ENCODE measurements around the gene F5. TPM values are rescaled to one million over a fixed set of nuclear protein-coding genes. Genes with fewer than 3 reads are reported as not detected.

Gene F5
- total RNA-seq, 2 donors from 2014 or later = 0.68 to 0.85 TPM

GRCh38 chr1:169526120-169526832 lies 60.0 kb downstream of the F5 start:
- DNase-seq (ENCODE audit: low spot score) = no peak

GRCh38 chr1:169525391-169525790 lies 60.9 kb downstream of the F5 start:
- ATAC-seq (ENCODE audit: insufficient number of reproducible peaks, low FRiP score, low read depth) (no peak), DNase-seq (ENCODE audit: low spot score) (no peak)
- H3K27me3 ChIP-seq (replicated peaks; ENCODE audit: insufficient read depth) = no peaks in the 10 kb centered on the region
- H3K36me3 ChIP-seq = no peaks in the 10 kb centered on the region
- no peak overlapping the region for H3K4me3 ChIP-seq
- no peak overlapping the region for H3K27ac ChIP-seq
- TF ChIP-seq CTCF (IDR thresholded peaks at IDR 0.05) = no peak
- no peaks in the 10 kb centered on the region for H3K4me1 ChIP-seq (ENCODE audit: control insufficient read depth in 1 of 2, low read depth in 2 of 2)
- no peaks in the 10 kb centered on the region for H3K9me3 ChIP-seq

More at GRCh38 chr1:169526120-169526832, 60.0 kb downstream of the F5 start:
- Histone ChIP-seq H3K4me3 (no peak overlapping the region), H3K4me1 (ENCODE audit: control insufficient read depth in 1 of 2, low read depth in 2 of 2) (no peaks in the 10 kb centered on the region), H3K27me3 (replicated peaks; ENCODE audit: insufficient read depth) (no peaks in the 10 kb centered on the region), H3K27ac (no peak overlapping the region), H3K9me3 (no peaks in the 10 kb centered on the region), H3K36me3 (no peaks in the 10 kb centered on the region)
- no peak for TF ChIP-seq CTCF (IDR thresholded peaks at IDR 0.05)
- no peak for ATAC-seq (ENCODE audit: insufficient number of reproducible peaks, low FRiP score, low read depth)

GRCh38 chr1:169523904-169524303 lies 62.4 kb downstream of the F5 start:
- DNase-seq (ENCODE audit: low spot score) (no peak), ATAC-seq (ENCODE audit: insufficient number of reproducible peaks, low FRiP score, low read depth) (no peak)
- Histone ChIP-seq H3K36me3 (no peaks in the 10 kb centered on the region), H3K9me3 (no peaks in the 10 kb centered on the region), H3K4me1 (ENCODE audit: control insufficient read depth in 1 of 2, low read depth in 2 of 2) (no peaks in the 10 kb centered on the region), H3K4me3 (no peak overlapping the region), H3K27ac (no peak overlapping the region), H3K27me3 (replicated peaks; ENCODE audit: insufficient read depth) (no peaks in the 10 kb centered on the region)
- no peak for TF ChIP-seq CTCF (IDR thresholded peaks at IDR 0.05)

- H3K27ac ChIP-seq = no peak overlapping the region
- H3K4me3 ChIP-seq = no peak overlapping the region
- DNase-seq (ENCODE audit: low spot score) (no peak), ATAC-seq (ENCODE audit: insufficient number of reproducible peaks, low FRiP score, low read depth) (no peak)
- no peaks in the 10 kb centered on the region for H3K36me3 ChIP-seq
- no peaks in the 10 kb centered on the region for H3K9me3 ChIP-seq
- H3K4me1 ChIP-seq (ENCODE audit: control insufficient read depth in 1 of 2, low read depth in 2 of 2) = no peaks in the 10 kb centered on the region
- H3K27me3 ChIP-seq (replicated peaks; ENCODE audit: insufficient read depth) = no peaks in the 10 kb centered on the region
- no peak for TF ChIP-seq CTCF (IDR thresholded peaks at IDR 0.05)
Observed at GRCh38 chr1:169521226-169521625, 65.1 kb downstream of the F5 start.

GRCh38 chr1:169517558-169518186 lies 68.6 kb downstream of the F5 start:
- no peaks in the 10 kb centered on the region for H3K4me1 ChIP-seq (ENCODE audit: control insufficient read depth in 1 of 2, low read depth in 2 of 2)
- ATAC-seq (ENCODE audit: insufficient number of reproducible peaks, low FRiP score, low read depth) (no peak), DNase-seq (ENCODE audit: low spot score) (no peak)
- H3K9me3 ChIP-seq = no peaks in the 10 kb centered on the region
- no peaks in the 10 kb centered on the region for H3K27me3 ChIP-seq (replicated peaks; ENCODE audit: insufficient read depth)
- no peak overlapping the region for H3K27ac ChIP-seq
- H3K36me3 ChIP-seq = no peaks in the 10 kb centered on the region
- H3K4me3 ChIP-seq = no peak overlapping the region
- no peak for TF ChIP-seq CTCF (IDR thresholded peaks at IDR 0.05)
